GM12878 (cell line): Measurements from ENCODE around the gene OPCML. TPM values are rescaled to one million over a fixed set of nuclear protein-coding genes. Genes with fewer than 3 reads are reported as not detected.

Source experiments
- ATAC-seq: fragments of 200-7000 bp; cut with Tn5 transposase; 3 replicates; pipeline ENCODE4 v1.9.1; 2020; ENCODE audit warnings: mild to moderate bottlenecking, moderate library complexity
- BruUV-seq: library from RNA; stranded (reverse); fragments of 400-500 nt; replicated peaks from 2 replicates; lab custom pipeline; 2021; lab: Mats Ljungman, UMichigan
- CTCF ChIA-PET: fragments of 300-600 bp; sonication (Branson Sonifier 250); formaldehyde crosslinking; extraction: SDS; loops from one replicate; lab custom pipeline; 2021; ENCODE audit warnings: inconsistent platforms; lab: Yijun Ruan, JAX
- POLR2A ChIA-PET: fragments of 350-600 bp; formaldehyde crosslinking; extraction: SDS; loops from one replicate; lab custom pipeline; 2021; ENCODE audit warnings: inconsistent platforms; lab: Charles Lee
- RAD21 ChIA-PET: fragments of 300-600 bp; sonication (Branson Sonifier 250); formaldehyde crosslinking; loops from one replicate; lab custom pipeline; 2023; ENCODE audit warnings: antibody characterized with exemption; ENCODE audit not compliant: unreplicated experiment; lab: Charles Lee
- SMC1A ChIA-PET: fragments of 300-600 bp; sonication (Branson Sonifier 250); formaldehyde crosslinking; loops from one replicate; lab custom pipeline; 2023; ENCODE audit not compliant: unreplicated experiment, uncharacterized antibody; lab: Charles Lee
- DNase-seq: peaks from one replicate; pipeline ENCODE4 v3.0.0-alpha.2; 2011; ENCODE audit warnings: low read depth, low spot score
- FAIRE-seq: peaks from 3 replicates; lab custom pipeline; 2011; peaks lifted over from hg19 to GRCh38; lab: Jason Lieb, UNC
- H2AFZ ChIP-seq: 2 replicates; pipeline ENCODE4 v1.6.0; 2011; ENCODE audit warnings: low read depth, low read length, control low read depth; ENCODE audit not compliant: control insufficient read depth
- H3K27ac ChIP-seq: 2 replicates; pipeline ENCODE4 v1.5.1; 2011; ENCODE audit warnings: control low read depth; ENCODE audit not compliant: control insufficient read depth, insufficient read depth
- H3K27me3 ChIP-seq, 2 experiments: replicated peaks in 1 of 2; 2 replicates each; pipeline versions ENCODE4 v1.6.0 to v1.6.1; 2011; ENCODE audit warnings: low read length in 1 of 2; ENCODE audit not compliant: control insufficient read depth in 2 of 2, insufficient read depth in 2 of 2
- H3K36me3 ChIP-seq, 2 experiments: 2 replicates each; pipeline ENCODE4 v1.5.1; 2011; ENCODE audit warnings: low read length in 1 of 2; ENCODE audit not compliant: control insufficient read depth in 2 of 2, insufficient read depth in 2 of 2
- H3K4me1 ChIP-seq: 2 replicates; pipeline ENCODE4 v1.6.1; 2011; ENCODE audit warnings: mild to moderate bottlenecking, low read length, moderate library complexity, mixed read lengths; ENCODE audit not compliant: control insufficient read depth, insufficient read depth
- H3K4me2 ChIP-seq: 2 replicates; pipeline ENCODE4 v1.6.0; 2011; ENCODE audit warnings: control low read depth; ENCODE audit not compliant: control insufficient read depth, insufficient read depth
- H3K4me3 ChIP-seq: fragments of 200-600 bp; sonication (generic); 2 replicates; pipeline ENCODE4 v1.5.1; 2016
- H3K79me2 ChIP-seq: 2 replicates; pipeline ENCODE4 v1.6.0; 2011; ENCODE audit warnings: low read length; ENCODE audit not compliant: control insufficient read depth, insufficient read depth
- H3K9ac ChIP-seq: 2 replicates; pipeline ENCODE4 v1.8.0; 2011; ENCODE audit warnings: low read length, control low read depth, mixed read lengths; ENCODE audit not compliant: control insufficient read depth, insufficient read depth
- H3K9me3 ChIP-seq: replicated peaks from 3 replicates; pipeline ENCODE4 v1.5.1; 2011; ENCODE audit warnings: mild to moderate bottlenecking, low read length; ENCODE audit not compliant: control insufficient read depth, insufficient read depth
- H4K20me1 ChIP-seq: 2 replicates; pipeline ENCODE4 v1.6.0; 2011; ENCODE audit not compliant: control insufficient read depth, insufficient read depth
- CBFB ChIP-seq: IDR thresholded peaks from 2 replicates; pipeline ENCODE4 v1.6.1; 2016; ENCODE audit warnings: antibody characterized with exemption, low read depth
- DPF2 ChIP-seq: fragments of 450-650 bp; IDR thresholded peaks from 2 replicates; pipeline ENCODE4 v1.6.1; 2017; ENCODE audit warnings: mild to moderate bottlenecking
- HDAC6 ChIP-seq: fragments of 200-600 bp; sonication (generic); IDR thresholded peaks from one replicate; pipeline ENCODE4 v1.8.0; 2017; ENCODE audit warnings: antibody characterized with exemption; ENCODE audit not compliant: unreplicated experiment
- JUNB ChIP-seq: IDR thresholded peaks from 2 replicates; pipeline ENCODE4 v1.6.1; 2016; ENCODE audit warnings: antibody characterized with exemption, mild to moderate bottlenecking
- KDM1A ChIP-seq: fragments of 200-600 bp; sonication (generic); IDR thresholded peaks from 2 replicates; pipeline ENCODE4 v1.6.1; 2016; ENCODE audit warnings: borderline replicate concordance
- SMAD5 ChIP-seq: IDR thresholded peaks from 2 replicates; pipeline ENCODE4 v1.6.1; 2016; ENCODE audit warnings: antibody characterized with exemption, low read depth
- SP1 ChIP-seq: IDR thresholded peaks from one replicate; pipeline ENCODE4 v1.6.1; 2011; ENCODE audit warnings: low read depth, low read length
- YBX1 ChIP-seq: fragments of 450-650 bp; IDR thresholded peaks from 2 replicates; pipeline ENCODE4 v1.6.1; 2016; ENCODE audit warnings: antibody characterized with exemption
- ZNF274 ChIP-seq: IDR thresholded peaks from one replicate; pipeline ENCODE4 v1.8.0; 2011; ENCODE audit not compliant: insufficient read length, insufficient read depth
- ZNF384 ChIP-seq: IDR thresholded peaks from 2 replicates; pipeline ENCODE4 v1.6.1; 2012; ENCODE audit warnings: low read depth, mild to moderate bottlenecking, low read length, improper control_type of control experiment, borderline replicate concordance
- WGBS: methylation state at CpG from one replicate; pipeline ENCODE4 v1.1.6; 2016; ENCODE audit warnings: low lambda C conversion rate; ENCODE audit not compliant: insufficient replicate concordance, insufficient coverage; ENCODE audit errors: missing lambda C conversion rate; 5-methylcytosine and 5-hydroxymethylcytosine counted together
- in situ Hi-C: fragments of 300-500 bp; cut with MboI; formaldehyde crosslinking; loops from 9 replicates; pipeline ENCODE4 v1.14.3; 2018; ENCODE audit warnings: mixed read lengths
- intact Hi-C: fragments of 100-400 bp; cut with micrococcal nuclease; formaldehyde crosslinking; loops from one replicate; pipeline ENCODE4 v1.14.2; 2022; ENCODE audit not compliant: unreplicated experiment
- polyA plus RNA-seq, 11 experiments: library from polyadenylated mRNA; depleted of rRNA in 4 of 11; unstranded in 6 of 11; stranded (reverse) in 5 of 11; fragments of >200 nt; fragmentation: Nextera tagmentation in 4 of 11; fragmentation: Illumina TruSeq in 1 of 11; extraction: Ambion mirVana in 4 of 11; extraction: Trizol in 1 of 11; gene quantifications; 1 replicate in 1 of 11; 2 replicates in 10 of 11; pipeline versions ENCODE4 v1.2.1 to v1.2.3, GENCODE V29; 2011 to 2016; ENCODE audit warnings: inconsistent platforms in 2 of 11, missing spikeins in 2 of 11, low read depth in 1 of 11
- total RNA-seq, 4 experiments: library from RNA; depleted of rRNA in 3 of 4; stranded (reverse); fragments of >200 nt in 3 of 4; fragmentation: Illumina TruSeq in 1 of 4; extraction: Trizol in 1 of 4; gene quantifications; 2 replicates each; pipeline versions ENCODE4 v1.2.1 to v1.2.3, GENCODE V29; 2013 to 2021
- TF ChIP-seq, protein P1 (sequence below): fragments of 450-650 bp; IDR thresholded peaks from 2 replicates; pipeline ENCODE4 v1.6.1; 2017; ENCODE audit warnings: borderline replicate concordance
- TF ChIP-seq, protein P2 (sequence below): fragments of 450-650 bp; conservative IDR thresholded peaks from 2 replicates; pipeline ENCODE4 v1.6.1; 2017; ENCODE audit warnings: mild to moderate bottlenecking, moderate library complexity
- TF ChIP-seq, protein P3 (sequence below): fragments of 450-650 bp; IDR thresholded peaks from 2 replicates; pipeline ENCODE4 v1.6.1; 2014; ENCODE audit warnings: mild to moderate bottlenecking

The OPCML gene
- total and polyA plus RNA-seq, 10 of the 15 experiments (the other 5 are each of a cell fraction or from before 2014, with no cell fraction given), result 0.84 TPM; not detected in 9

DNA sequence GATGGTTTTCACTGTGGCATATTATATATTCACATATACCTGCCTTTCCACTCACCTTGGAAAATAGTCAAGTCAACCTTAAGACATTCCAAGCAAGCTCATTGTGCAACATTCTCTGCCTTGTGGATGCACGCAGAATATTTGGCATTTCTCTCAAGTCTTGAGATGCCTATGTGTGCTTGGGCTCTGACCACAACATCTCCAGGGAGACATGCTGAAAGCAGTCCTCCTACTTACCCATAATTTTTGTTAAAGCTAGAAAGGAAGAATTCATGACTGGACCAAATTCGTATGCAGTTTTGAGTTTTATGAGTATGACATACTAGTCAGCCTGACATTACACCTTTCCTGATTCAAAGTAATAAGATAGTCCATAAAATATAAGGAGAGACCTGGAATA, 684.0 kb downstream of the OPCML start (continued):
- no peak for TF ChIP-seq YBX1
- no peak for TF ChIP-seq DPF2
- TF ChIP-seq, protein P1, sequence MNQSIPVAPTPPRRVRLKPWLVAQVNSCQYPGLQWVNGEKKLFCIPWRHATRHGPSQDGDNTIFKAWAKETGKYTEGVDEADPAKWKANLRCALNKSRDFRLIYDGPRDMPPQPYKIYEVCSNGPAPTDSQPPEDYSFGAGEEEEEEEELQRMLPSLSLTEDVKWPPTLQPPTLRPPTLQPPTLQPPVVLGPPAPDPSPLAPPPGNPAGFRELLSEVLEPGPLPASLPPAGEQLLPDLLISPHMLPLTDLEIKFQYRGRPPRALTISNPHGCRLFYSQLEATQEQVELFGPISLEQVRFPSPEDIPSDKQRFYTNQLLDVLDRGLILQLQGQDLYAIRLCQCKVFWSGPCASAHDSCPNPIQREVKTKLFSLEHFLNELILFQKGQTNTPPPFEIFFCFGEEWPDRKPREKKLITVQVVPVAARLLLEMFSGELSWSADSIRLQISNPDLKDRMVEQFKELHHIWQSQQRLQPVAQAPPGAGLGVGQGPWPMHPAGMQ, result no peak

DNA sequence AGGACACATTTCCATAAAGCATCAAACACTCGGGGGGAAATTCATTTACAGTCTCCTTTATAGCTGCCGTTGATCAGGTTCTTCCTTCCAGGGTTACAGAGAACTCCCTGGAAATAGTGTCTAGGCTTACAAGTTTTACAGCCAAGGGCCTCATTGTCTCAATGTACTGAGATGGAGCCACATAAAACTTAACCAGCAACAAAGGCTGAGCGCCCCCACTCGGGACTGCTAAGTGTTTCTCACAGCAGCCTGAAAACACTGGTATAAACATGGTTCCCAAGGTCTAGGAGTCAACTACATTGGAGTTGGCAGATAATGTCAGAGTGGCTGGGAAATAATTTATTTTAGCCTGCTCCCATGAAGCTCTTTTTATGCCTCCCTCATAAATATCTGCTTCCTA, 686.2 kb downstream of the OPCML start:
- ATAC-seq, result no peak
- Histone ChIP-seq H3K4me2 (no peak overlapping the region), H3K27me3 (no peaks in the 10 kb centered on the region; a peak in 1 of 4 replicates), H2AFZ (no peak overlapping the region), H3K9me3 (no peaks in the 10 kb centered on the region), H3K4me1 (no peaks in the 10 kb centered on the region), H3K27ac (no peak overlapping the region), H4K20me1 (no peaks in the 10 kb centered on the region), H3K79me2 (no peaks in the 10 kb centered on the region), H3K4me3 (no peak overlapping the region), H3K36me3 (no peaks in the 10 kb centered on the region), H3K9ac (no peak overlapping the region)
- no peak for DNase-seq
- ChIA-PET POLR2A (interaction anchor here (0.6 kb wide), 1 partner anchor 16 kb away, joined by 3 read pairs; no protein-coding TSS in a partner anchor), RAD21 (no interaction called here), SMC1A (no interaction called here), CTCF (no interaction called here)
- no TSS peak for BruUV-seq
- TF ChIP-seq SMAD5 (no peak), SP1 (no peak), HDAC6 (no peak), JUNB (no peak), KDM1A (no peak), CBFB (no peak), ZNF384 (no peak), ZNF274 (no peak)
- TF ChIP-seq, protein P2, sequence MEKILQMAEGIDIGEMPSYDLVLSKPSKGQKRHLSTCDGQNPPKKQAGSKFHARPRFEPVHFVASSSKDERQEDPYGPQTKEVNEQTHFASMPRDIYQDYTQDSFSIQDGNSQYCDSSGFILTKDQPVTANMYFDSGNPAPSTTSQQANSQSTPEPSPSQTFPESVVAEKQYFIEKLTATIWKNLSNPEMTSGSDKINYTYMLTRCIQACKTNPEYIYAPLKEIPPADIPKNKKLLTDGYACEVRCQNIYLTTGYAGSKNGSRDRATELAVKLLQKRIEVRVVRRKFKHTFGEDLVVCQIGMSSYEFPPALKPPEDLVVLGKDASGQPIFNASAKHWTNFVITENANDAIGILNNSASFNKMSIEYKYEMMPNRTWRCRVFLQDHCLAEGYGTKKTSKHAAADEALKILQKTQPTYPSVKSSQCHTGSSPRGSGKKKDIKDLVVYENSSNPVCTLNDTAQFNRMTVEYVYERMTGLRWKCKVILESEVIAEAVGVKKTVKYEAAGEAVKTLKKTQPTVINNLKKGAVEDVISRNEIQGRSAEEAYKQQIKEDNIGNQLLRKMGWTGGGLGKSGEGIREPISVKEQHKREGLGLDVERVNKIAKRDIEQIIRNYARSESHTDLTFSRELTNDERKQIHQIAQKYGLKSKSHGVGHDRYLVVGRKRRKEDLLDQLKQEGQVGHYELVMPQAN, result no peak
- TF ChIP-seq, protein P3, sequence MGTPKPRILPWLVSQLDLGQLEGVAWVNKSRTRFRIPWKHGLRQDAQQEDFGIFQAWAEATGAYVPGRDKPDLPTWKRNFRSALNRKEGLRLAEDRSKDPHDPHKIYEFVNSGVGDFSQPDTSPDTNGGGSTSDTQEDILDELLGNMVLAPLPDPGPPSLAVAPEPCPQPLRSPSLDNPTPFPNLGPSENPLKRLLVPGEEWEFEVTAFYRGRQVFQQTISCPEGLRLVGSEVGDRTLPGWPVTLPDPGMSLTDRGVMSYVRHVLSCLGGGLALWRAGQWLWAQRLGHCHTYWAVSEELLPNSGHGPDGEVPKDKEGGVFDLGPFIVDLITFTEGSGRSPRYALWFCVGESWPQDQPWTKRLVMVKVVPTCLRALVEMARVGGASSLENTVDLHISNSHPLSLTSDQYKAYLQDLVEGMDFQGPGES, result no peak
- FAIRE-seq, result no peak
- in situ Hi-C loops (no loop called here), intact Hi-C loops (no loop called here)
- 10% methylated on average over 4 of the region's 4 CpGs for WGBS
